ENCODE data around the gene RILPL1.
"Not testable (repeated sequence)": the region's sequence is repeated elsewhere in the genome, so short reads cannot be mapped to it uniquely, and the experiment has no call there.

RILPL1 gene

DNA sequence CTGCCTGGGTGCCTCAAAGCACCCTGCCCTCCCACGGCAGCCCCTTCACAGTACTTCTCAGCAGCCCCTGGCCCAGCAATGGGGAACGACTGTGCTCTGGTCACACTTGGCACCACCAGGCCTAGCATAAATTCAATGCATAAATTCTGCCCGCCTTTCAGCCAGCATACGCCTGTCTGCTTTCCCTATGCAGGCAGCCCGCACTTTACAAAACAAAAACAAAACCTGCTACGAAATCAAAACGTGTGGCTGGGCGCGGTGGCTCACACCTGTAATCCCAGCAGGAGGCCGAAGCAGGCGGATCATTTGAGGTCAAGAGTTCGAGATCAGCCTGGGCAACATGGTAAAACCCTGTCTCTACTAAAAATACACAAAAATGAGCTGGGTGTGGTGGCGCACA, 42.0 kb downstream of the RILPL1 start:
- no peak for DNase-seq

DNA sequence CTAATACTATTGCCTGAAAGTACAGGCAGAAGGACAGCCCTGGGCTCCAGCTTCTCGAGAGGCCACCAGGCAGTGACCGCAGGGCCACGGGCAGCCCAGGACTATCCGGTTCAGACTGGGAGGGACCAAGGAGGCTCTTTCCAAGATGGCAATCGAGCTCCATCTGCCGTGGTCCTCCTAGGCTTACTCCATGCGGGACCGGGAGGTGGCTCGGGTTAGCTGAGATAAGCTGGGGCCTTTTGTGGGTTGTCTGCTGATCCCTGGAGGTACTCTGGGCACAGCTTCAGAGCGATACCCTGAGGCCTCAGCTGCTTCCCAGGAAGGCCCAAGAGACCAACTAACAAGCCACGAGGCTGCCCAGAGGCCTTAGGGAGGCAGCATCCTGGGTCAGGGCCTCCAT, 42.5 kb downstream of the RILPL1 start:
- DNase-seq, result no peak

DNA sequence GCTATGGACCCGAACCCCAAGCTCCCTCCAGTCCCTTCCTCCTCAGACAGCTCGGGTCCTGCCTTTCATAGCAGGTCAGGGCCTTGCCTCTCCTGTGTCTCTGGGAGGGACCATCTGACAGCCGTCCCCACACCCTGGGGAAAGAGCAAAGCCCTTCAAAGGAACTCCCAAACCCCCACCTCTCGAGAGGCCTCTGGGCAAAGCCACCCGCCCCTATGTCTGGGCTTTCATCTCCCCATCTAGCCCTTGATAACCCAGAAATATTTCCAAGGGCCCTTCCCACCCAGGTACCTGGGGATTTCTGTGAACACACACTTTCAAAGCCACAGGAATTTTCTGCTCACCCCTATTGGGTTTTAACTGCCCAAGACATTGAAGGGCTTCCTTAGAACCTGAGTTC, 43.4 kb downstream of the RILPL1 start:
- no peak for DNase-seq

DNA sequence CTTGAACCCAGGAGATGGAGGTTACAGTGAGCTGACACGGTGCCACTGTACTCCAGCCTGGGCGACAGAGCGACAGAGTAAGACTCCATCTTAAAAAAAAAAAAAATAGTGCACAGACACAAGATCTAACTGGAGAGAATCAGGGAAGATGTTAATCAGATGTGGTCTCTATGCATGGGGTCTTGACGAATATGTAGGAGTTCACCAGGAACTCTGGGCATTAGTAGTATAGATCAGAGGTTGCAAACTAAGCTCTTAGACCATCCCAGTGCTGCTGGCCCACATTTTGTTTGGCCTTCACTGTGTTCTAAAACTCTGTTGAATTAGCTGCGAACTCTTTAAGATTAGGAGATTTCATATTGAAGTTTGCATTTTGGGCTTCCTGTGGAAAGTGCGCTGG, 43.9 kb downstream of the RILPL1 start:
- DNase-seq, result no peak

DNA sequence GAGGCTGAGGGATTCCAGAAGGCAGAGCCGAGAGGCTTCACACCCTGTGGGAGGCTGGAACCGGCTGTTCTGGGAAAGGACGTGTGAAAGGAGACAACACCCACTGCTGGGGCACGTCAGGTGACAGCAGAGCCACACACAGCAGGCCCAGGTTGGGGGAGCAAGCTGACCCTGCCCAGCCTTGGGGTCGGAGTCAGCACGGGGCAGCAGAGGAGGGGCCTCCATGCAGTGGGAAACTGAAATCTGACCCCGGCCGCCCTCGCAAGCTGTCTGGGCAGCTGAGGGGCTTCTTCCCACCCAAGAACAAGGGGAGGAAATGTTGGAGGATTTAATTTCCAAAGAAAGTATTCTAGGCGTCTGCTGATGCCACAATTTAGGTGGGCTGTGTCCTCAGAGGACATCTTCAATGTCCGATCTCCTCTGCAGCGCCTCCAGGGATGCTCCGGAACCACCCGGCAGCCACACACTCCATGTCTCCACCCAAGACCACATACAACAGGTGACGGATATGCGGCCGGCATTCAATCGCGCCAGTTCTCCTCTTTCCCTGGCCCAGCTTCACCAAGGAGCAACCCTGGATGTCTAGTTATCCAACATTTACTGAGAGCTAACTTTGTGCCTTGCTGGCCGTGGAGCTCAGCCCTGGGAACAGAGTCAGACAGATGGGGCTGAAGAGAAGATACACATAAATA, 44.8 kb downstream of the RILPL1 start:
- no peak for DNase-seq

DNA sequence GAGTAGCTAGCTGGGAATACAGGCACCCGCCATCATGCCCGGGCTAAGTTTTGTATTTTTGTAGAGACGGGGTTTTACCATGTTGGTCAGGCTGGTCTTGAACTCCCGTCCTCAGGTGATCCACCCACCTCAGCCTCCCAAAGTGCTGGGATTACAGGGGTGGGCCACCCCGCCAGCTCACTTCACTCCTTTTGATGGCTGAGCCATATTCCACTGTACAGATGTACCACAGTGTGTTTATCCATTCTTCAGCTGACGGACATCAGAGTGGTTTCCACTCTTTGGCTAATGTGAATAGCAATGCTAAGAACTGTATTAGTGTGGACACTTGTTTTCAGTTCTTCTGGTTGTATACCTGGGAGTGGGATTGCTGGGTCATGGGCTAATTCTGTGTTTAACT, 46.1 kb downstream of the RILPL1 start:
- no peak for DNase-seq

DNA sequence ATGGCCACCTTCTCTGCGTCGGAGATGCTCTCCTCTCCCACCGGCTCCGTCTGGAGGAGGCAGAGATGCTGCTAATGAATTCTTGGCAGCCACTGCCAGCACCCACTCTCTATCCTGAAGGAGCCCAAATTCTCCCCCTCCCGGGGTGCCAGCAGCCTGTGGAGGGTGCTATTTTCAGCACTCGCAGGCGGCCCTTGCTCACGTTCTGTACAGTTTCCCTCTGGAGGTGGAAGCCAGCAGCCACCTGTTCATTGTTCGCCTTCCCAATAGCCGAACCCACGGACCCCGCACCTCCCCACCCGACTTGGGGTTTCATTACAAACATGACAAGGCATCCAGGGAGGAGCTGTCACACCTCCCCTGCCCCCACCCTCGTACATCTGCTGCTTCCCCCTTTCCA, 47.8 kb downstream of the RILPL1 start:
- DNase-seq, result no peak

DNA sequence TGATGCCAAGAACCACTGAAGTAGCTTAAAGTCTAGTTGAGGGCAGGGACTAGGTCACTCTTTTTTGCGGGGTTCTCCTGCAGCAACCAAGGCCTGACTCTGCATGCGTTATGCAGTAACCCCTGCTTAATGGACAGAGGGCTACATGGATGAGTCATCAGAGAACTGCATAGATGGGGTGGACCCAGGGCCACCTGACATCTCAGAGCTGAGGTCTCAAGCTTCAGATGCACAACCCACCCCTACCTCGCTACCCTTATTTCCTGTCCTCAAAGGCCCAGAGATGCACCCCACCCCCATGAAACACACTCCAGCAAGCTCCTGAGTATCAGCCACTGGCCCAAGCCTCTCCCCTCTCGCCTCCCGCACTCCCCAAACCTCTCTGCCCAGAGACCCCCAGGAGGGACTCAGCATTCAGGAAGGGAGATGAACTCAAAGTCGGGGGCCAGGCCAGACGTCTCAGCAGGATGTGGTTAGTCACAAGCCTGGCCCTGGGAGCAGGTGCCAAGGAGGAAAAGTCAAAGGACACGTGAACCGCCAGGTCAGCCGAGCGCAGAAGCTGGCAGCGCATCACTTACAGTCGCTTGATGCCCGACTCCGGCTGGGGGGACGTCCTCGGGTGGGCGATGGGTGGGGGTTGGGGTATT, 49.8 kb downstream of the RILPL1 start:
- no peak for DNase-seq

DNA sequence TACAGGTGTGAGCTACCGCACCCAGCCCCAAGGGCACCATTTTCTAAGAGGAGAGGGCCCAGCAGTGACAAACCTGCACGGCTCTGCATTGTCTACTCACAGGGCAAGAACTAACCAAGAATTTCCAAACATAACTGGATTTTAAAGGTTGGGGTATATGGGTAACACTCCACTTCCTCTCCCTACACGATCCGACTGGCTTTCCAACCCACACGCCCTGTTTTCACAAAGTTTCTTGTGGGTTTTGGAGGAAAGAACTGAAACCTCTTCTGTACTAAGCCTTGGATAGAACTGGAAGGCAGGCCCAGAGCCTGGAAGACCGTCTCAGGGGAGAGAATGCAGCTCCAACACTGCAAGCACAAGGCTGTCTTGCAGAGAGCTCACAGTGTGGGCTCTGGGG, 50.6 kb downstream of the RILPL1 start:
- DNase-seq, result no peak

DNA sequence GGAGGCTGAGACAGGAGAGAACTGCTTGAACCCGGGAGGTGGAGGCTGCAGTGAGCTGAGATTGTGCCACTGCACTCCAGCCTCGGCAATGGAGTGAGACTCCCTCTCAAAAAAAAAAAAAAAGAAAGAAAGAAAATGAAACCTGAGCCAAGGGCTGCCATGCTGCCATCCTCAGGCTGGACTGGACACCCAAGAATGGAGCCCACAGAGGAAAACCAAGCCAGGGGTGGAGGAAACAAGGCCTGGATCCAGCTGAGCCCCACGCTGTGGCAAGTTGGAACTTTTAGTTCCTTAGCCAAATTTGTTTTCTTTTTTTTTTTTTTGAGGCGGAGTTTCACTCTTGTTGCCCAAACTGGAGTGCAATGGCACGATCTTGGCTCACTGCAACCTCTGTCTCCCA, 52.3 kb downstream of the RILPL1 start:
- DNase-seq, result not testable (repeated sequence)

DNA sequence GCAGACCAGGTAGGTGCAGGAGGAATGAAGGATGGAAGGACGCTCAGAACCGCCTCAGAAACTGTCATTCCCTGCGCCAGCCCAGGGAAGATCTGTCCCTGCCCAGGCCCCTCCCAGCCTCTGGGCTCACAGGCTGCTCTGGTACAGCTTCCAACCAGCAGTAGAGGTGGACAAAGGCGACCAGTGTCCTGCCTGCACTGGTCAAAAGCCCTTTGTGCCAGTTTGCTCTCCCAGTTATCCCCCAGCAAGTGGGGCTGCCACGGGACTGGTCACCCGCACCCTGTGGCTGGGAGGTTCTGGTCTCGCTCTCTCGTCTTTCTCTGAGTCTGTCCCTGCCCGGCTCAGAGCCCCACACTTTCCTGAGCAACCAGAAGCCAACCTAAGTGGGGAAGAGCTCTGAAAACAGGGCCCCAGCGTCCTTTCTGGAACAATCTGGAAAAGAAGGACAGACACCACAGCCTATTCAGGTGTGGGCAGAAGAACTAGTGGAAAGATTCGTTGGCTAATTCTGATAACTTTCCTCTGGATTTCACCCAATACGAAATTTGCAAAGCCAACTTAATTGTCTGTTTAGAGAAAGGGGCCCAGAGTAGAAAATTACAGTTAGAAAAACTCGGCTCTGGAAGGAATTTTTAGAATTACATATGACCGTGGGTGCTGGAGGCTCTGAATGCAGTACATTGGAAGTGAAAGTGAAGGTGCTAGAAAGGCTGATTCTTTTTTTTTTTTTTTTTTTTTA, 53.9 kb downstream of the RILPL1 start:
- DNase-seq, result no peak

DNA sequence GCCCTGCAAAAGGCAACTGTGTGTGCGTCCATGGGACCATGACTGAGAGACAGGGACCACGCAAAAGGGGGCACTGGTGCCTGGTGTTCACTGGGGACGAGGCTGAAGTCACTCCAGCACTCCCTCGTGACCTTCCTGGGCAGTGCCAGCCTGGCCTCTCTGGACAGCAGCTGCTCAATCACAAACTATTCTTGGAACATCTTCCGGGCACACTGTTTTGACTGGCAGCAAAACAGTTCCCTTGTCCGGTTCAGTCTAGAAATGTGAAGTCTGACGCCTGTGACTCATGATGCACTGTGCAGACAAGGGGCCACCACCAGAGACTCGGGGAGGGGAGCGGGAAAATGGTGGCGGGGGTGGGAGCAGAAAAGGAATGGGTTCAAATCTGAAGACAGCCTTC, 54.8 kb downstream of the RILPL1 start:
- DNase-seq, result no peak

DNA sequence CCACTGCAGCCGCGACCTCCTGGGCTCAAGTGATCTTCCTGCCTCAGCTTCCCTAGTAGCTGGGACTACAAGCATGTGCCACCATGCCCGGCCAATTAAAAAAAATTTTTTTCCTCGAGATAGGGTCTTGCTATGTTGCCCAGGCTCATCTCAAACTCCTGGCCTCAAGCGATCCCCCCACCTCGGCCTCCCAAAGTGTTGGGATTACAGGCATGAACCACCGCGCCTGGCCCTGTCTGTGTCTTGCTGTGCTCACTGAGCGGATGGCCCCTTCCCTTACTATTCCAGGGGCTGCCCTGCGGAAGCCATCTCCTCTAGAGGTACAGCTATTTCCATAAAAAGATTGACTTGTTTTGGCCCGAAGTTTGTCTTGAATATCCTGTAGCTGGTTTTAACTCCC, 55.5 kb downstream of the RILPL1 start:
- DNase-seq, result no peak

DNA sequence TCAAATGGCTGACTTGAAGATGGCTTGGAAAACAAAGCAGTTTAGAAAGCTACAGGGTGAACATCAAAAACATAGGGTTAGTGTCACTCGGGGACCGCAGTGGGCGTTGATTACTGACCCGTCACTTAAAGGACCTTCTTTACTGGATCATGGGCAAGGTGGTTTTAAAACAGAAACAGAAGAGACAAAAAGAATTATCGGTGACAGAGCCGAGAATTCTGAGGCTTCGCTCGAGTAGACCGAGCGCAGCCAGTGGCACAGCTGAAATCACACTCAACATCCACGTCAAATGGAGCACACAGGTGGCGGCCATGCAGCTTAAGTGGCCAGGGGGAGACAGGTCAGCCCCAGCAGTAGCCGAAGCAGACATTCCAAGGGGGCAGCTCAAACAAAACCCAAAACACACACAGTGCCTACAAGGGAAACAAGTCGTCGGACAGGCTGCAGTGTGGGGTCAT, 58.2 kb downstream of the RILPL1 start:
- DNase-seq, result no peak

DNA sequence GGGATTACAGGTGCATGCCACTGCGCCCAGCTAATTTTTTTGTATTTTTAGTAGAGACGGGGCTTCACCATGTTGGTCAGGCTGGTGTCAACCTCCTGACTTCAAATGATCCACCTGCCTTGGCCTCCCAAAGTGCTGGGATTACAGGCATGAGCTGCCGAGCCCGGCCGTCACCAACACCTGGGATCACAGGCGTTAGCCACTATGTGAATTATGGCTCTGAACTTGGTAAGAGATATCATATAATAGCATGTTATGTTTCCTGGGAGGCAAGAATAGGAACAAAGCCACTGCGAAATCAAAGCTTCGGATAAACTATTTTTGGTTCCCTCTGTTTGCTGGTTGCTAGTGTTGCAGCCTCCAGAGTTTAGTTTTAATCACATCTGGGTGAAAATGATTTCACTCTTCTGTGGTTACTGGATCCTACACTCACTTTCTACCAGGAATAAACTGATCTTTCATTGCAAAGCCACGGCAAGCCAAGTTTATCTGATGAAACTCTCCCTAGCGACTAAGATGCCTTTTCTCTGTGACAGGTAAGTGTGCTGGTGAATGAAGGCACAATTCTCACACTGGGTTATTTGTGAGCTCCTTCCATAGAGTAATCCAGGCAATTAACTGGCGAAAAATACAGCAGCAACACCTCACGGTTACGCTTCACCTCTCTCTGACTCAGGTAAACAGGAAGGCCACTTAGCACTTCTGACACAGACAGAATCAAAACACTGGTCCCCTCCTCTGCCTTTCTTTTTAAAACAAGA, 58.9 kb downstream of the RILPL1 start:
- no peak for DNase-seq

DNA sequence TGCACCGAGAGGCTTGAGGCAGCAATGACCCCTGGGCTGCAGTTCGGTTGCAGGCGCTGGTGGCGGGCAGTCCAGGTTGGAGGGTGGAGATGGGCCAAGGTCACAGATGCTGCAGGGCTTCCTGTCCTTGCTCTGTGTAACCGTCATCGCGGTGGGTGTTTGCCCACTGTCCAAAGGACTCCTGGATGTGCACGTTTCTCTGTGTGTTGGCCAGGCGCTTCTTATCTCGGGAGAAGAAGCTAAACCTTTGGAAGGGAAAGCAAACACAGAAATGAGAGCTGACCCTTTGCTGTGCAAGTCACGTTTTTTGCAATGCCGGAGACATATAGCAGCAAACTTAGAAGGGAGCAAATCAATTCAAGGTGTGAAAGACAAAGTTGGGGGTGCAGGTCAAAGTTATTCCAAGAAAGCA, 61.1 kb downstream of the RILPL1 start:
- DNase-seq, result no peak

DNA sequence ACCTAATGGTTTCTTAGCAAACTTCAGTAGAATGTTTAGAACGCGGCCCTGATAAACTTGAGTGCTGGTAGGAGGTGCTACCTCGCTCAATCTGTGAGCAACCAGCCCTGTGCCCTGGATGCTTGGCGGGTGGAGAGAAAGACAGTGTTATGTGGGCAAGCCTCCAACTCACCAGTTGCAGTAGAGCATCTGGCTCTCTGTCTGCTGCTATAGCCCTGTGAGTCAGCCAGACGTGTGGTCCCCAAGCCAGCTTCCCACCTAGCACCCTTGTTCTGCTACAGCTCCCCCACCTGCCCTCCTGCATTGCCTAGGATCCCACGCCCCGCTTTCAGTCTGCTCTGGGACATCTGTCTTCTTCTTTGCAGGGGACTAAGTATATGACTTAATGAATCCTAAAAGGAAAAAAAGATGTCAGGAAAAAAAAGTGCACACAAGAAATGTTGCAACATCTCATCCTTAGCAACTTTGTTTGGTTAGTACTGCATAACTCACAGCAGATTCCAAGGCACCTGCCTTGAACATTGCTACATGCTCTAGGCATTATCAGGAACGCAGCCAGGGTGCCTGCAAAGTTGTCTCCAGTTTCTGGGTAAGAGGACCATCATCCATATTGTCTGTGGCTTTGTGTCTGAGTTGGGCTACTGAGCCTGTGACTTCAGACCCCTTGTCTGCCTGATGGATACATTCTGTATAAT, 62.0 kb downstream of the RILPL1 start:
- no peak for DNase-seq

DNA sequence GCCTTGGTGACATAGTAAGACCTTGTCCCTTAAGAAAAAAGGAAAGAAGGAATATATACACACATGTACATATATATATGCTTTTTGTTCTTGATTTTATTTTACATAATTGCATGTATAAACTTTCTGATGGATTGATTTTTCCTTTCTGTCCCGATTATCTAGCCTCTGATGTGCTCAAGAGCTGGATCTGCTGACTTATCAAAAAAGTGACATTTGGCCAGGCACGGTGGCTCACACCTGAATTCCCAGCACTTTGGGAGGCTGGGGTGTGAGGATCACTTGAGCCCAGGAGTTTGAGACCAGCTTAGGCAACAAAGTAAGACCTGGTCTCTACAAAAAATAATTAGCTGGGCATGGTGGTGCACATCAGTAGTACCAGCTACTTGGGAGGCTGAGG, 63.5 kb downstream of the RILPL1 start:
- DNase-seq, result no peak

DNA sequence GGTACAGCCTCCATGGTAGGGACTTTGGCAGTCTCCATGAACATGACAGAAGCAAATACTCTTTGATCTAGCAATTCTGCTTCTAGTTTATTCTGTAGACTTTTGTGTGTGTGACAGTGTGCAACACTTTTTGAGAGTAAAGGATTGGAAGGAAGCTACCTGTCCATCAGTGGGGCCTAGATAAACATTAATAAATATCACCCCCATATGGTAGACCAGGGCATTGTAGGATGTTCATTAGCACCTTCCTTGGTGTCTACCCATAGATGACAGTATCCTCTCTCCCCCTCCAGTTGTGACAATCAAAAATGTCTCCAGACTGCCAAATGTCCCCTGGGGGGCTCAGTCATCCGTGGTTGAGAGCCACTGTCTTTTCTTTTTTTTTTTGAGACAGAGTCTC, 64.7 kb downstream of the RILPL1 start:
- DNase-seq, result no peak

DNA sequence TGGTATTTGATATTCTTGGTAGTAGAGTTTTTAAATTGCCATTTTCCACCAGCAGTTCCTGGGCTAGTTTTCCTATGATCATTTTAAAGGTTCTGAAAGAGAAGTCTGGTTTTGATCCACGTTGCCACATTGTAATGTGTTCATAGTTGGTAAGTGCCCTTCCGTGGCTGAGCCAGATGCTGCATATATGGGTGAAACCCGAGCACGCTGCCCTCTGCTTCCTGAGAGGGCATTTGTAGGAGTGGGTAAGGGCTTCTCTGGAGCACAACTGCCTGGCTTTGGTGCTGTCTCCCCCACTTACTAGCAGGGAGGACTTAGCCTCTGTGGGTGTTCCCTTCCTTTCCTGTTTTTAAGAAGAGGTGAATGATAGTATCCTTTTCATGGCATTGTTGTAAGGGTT, 68.4 kb downstream of the RILPL1 start:
- no peak for DNase-seq

DNA sequence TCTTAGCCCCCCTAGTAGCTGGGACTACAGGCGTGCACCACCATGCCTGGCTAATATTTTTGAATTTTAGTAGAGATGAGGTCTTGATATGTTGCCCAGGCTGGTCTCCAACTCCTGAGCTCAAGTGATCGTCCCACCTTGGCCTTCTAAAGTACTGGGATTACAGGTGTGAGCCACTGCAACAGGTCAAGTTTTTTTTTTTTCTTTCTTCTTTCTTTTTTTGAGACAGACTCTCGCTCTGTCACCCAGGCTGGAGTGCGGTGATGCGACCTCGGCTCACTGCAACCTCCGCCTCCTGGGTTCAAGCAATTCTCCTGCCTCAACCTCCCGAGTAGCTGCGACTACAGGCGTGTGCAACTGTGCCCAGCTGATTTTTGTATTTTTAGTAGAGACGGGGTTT, 70.3 kb downstream of the RILPL1 start:
- not testable (repeated sequence) for DNase-seq

DNA sequence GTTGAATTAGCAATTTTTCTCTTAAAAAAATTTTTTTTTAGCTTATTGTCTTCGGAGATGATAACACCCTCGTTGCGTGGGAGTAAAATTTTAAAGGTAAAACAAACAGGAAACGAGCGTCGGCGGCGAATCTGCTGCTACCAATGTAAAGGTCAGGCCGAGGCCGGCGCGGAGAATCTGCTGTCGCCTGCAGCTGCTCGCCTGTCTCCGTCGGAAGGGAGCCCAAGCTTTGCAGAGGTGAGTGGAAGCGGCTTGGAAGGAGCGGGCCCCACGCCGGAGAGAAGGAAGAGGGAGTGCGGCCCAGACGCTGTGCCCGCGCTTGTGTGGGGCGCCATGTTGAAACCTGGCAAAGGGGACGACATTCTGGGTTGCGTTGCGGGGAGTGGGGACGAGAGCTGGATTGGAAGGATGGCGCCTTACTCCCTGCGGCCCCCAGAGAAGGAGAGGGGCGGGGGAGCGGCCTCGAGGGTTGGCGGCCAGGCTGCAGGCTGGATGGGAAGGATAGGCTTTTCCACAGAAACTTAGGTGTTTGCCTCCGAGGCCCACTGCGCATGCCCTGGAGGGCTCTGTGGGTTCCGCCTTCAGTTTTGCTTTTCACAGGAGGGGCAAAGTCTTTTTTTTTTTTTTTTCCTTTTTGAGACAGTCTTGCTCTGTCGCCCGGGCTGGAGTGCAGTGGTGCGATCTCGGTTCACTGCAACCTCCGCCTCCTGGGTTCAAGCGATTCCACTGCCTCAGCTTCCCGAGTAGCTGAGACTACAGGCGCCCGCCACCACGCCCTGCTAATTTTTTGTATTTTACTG, 75.3 kb downstream of the RILPL1 start, which contains the start of gene SNRNP35:
TSS of gene SNRNP35 (plus strand) at position 160 of the 800 bp plus-strand sequence. CDS start 7,402 bp downstream, outside the sequence.
- DNase-seq, result peak; percentile 82

Measured in stimulated activated CD4-positive, alpha-beta T cell treated with anti-CD3 and anti-CD28 coated beads, Interleukin-1b, Interleukin-23, amount 100 ng/mL, for 48 hours (primary cell).